ENCODE measurements around the gene RAB11FIP4.

DNA sequence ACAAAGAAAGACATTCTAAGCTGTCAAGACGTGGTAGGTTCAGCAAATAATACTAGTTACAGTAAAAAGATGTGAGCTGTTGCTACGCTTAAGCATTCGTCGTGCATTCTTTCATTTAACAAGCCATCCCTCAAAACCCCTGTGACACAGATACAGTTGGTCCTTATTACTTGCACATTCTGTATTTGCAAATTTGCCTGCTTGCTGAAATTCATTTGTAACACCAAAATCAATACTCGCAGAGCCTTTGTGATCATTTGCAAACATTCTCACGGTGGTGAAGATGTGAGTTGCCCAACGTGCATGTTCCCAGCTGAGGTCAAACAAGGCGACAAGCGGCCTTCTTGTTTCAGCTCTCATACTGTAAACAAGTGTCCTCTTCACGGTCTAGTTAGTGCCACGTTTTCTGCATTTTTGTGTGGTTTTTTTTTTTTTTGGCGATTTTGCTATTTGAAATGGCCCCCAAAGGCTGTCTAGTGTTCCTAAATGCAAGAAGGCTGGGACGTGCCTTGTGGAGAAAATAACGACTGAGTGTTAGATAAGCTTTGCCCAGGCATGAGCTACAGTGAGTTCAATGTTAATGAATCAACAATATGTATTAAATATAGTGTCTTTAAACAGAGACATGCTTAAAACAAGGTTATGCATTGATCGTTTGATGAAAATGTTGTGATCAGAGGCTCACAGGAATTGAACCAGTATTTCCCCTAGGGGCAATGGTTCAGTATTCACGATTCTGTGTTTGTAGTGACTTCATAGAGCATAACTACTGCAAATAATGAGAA, 84.1 kb downstream of the RAB11FIP4 start:
- TF ChIP-seq, protein P1, sequence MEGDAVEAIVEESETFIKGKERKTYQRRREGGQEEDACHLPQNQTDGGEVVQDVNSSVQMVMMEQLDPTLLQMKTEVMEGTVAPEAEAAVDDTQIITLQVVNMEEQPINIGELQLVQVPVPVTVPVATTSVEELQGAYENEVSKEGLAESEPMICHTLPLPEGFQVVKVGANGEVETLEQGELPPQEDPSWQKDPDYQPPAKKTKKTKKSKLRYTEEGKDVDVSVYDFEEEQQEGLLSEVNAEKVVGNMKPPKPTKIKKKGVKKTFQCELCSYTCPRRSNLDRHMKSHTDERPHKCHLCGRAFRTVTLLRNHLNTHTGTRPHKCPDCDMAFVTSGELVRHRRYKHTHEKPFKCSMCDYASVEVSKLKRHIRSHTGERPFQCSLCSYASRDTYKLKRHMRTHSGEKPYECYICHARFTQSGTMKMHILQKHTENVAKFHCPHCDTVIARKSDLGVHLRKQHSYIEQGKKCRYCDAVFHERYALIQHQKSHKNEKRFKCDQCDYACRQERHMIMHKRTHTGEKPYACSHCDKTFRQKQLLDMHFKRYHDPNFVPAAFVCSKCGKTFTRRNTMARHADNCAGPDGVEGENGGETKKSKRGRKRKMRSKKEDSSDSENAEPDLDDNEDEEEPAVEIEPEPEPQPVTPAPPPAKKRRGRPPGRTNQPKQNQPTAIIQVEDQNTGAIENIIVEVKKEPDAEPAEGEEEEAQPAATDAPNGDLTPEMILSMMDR (IDR thresholded peaks at IDR 0.05): no peak
- no peak for TF ChIP-seq POLR2AphosphoS5 (IDR thresholded peaks at IDR 0.05)

Measured in prostate gland (tissue), 2 donors.